Psoas muscle (tissue), 8 donors: Measurements from ENCODE around the gene AP5M1. TPM values are rescaled to one million over a fixed set of nuclear protein-coding genes. Genes with fewer than 3 reads are reported as not detected.

ENCODE experiments used
- ATAC-seq, 4 donors: fragments of 200-7000 bp; cut with Tn5 transposase; one replicate each; pipeline ENCODE4 v1.9.1; 2020; ENCODE audit warnings: moderate library complexity in 3 of 4, mild to moderate bottlenecking in 2 of 4
- DNase-seq, 2 donors: peaks; one replicate each; pipeline ENCODE4 v3.0.0-alpha.2; 2020
- H3K27ac ChIP-seq: fragments of 200-600 bp; one replicate; pipeline ENCODE4 v1.8.0; 2022
- H3K27me3 ChIP-seq, 3 donors: fragments of 200-600 bp in 1 of 3; one replicate each; pipeline versions ENCODE4 v1.6.1 to v1.8.0; 2013 to 2022; ENCODE audit warnings: low read length in 2 of 3, mild to moderate bottlenecking in 2 of 3, moderate library complexity in 1 of 3; ENCODE audit not compliant: insufficient read depth in 3 of 3
- H3K36me3 ChIP-seq, 2 donors: fragments of 200-600 bp in 1 of 2; one replicate each; pipeline versions ENCODE4 v1.6.1 to v1.8.0; 2013 to 2022; ENCODE audit warnings: low read depth in 1 of 2, mild to moderate bottlenecking in 1 of 2, moderate library complexity in 1 of 2; ENCODE audit not compliant: insufficient read depth in 1 of 2
- H3K4me1 ChIP-seq: fragments of 200-600 bp; one replicate; pipeline ENCODE4 v1.8.0; 2022
- H3K4me3 ChIP-seq: fragments of 200-600 bp; one replicate; pipeline ENCODE4 v1.8.0; 2022; ENCODE audit warnings: mild to moderate bottlenecking
- H3K9me3 ChIP-seq: fragments of 200-600 bp; one replicate; pipeline ENCODE4 v1.8.0; 2022
- WGBS, 3 donors: extraction: QIAGEN DNeasy Blood & Tissue Kit; methylation state at CpG; one replicate each; pipeline versions ENCODE4 v1.1.6 to v1.1.7; 2013; 5-methylcytosine and 5-hydroxymethylcytosine counted together
- intact Hi-C, 2 donors: fragments of 100-400 bp; cut with DNase I; formaldehyde crosslinking; loops; one replicate each; pipeline versions ENCODE4 v1.11.0 to v1.14.2; 2022
- polyA plus RNA-seq, 3 donors: library from polyadenylated mRNA; stranded (reverse); fragments of 200-250 nt; gene quantifications; one replicate each; pipeline ENCODE4 v1.2.3, GENCODE V29; 2013
- total RNA-seq, 4 donors: library from RNA; stranded (reverse); fragmentation: NEBNext Ultra II Directional in 2 of 4; extraction: Animal tissue kit (Norgen Biotek cat#: 25700) in 2 of 4; gene quantifications; one replicate each; pipeline versions ENCODE4 v1.2.1 to v1.2.4, GENCODE V29; 2021 to 2023
- TF ChIP-seq, protein P1 (sequence below): fragments of 200-600 bp; IDR thresholded peaks from one replicate; pipeline ENCODE4 v1.8.0; 2022; ENCODE audit warnings: antibody characterized with exemption
- donor health status: healthy with polysubstance abuse.
- donor health status: DM: no; HTN: no; CAD: no; lungs with moderate emphysema.
- donor health status: Bipolar disorder and iron deficiency.
- donor health status: healthy.
- donor health status: DM: yes; HTN: yes; CAD: no.
- donor health status: DM: no; HTN: no; CAD: no.
- donor health status: DM: no; HTN: no; CAD: no.
- donor health status: DM: yes; HTN: yes; CAD: no.

AP5M1 gene
- total and polyA plus RNA-seq, 7 donors = 11.7 to 64.0 (median 27.2) TPM

DNA sequence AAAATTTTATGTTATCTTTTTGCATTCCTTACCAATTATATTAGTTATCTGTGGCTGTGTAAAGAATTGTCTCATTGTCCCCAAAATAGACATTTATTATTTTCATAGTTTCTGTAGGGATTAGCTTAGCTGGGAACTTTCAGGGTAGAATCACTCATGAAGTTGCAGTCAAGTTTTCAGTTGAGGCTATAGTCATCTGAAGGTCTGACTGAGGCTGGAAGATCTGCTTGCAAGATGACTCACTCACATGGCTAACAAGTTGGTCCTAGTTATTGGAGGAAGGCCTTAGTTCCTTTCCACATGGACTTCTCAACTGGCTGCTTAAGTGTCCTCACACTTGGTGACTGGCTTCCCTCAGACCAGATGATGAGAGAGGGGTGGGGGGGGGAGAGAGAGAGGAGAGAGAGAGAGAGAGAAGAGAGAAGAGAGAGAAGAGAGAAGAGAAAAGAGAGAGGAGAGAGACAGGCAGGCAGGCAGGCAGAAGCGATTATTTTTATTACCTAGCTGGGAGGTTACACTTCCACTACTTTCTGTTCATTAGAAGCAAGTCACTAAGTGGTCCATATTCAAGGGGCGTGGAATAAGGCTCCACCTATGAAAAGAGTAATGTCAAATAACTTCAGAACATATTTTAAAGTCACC, 6.4 kb downstream of the AP5M1 start:
- DNase-seq (no peak), ATAC-seq (no peak)
- Histone ChIP-seq H3K36me3 (peaks cover 4 to 45% of the 10 kb centered on the region in 2 donors), H3K9me3 (no peaks in the 10 kb centered on the region), H3K27ac (no peak overlapping the region), H3K4me3 (no peak overlapping the region), H3K27me3 (no peaks in the 10 kb centered on the region), H3K4me1 (peaks cover 17% of the 10 kb centered on the region)
- intact Hi-C loops = no loop called here
- 89 to 98% (median 92%) methylated on average over 2 of the region's 2 CpGs for WGBS, 3 donors
- TF ChIP-seq, protein P1, sequence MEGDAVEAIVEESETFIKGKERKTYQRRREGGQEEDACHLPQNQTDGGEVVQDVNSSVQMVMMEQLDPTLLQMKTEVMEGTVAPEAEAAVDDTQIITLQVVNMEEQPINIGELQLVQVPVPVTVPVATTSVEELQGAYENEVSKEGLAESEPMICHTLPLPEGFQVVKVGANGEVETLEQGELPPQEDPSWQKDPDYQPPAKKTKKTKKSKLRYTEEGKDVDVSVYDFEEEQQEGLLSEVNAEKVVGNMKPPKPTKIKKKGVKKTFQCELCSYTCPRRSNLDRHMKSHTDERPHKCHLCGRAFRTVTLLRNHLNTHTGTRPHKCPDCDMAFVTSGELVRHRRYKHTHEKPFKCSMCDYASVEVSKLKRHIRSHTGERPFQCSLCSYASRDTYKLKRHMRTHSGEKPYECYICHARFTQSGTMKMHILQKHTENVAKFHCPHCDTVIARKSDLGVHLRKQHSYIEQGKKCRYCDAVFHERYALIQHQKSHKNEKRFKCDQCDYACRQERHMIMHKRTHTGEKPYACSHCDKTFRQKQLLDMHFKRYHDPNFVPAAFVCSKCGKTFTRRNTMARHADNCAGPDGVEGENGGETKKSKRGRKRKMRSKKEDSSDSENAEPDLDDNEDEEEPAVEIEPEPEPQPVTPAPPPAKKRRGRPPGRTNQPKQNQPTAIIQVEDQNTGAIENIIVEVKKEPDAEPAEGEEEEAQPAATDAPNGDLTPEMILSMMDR = no peak

DNA sequence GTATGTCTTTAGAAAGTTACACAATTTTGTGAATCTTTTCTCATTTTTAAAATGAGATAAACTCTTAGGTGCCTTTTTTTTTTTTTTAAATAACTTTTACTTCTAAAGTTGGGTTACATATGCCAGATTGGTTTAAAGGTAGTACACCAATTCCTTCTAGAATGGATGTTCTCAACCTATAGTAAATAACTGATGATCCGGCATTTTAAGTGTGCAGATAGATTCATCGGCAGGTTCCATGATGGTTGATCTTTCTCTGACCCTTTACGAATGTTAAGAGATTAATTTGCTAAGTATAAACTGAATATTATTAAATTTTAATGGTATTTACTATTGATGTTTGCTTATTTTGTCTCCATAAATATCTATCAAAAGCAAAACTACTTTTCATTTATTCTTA, 8.3 kb downstream of the AP5M1 start:
- Histone ChIP-seq H3K36me3 (peaks cover 4 to 63% of the 10 kb centered on the region in 2 donors), H3K27me3 (no peaks in the 10 kb centered on the region), H3K4me1 (no peaks in the 10 kb centered on the region), H3K9me3 (no peaks in the 10 kb centered on the region), H3K27ac (no peak overlapping the region), H3K4me3 (no peak overlapping the region)
- intact Hi-C loops = no loop called here
- WGBS, 3 donors = 99 to 100% (median 99%) methylated on average over 3 of the region's 3 CpGs
- DNase-seq (no peak), ATAC-seq (no peak)
- TF ChIP-seq, protein P1 = no peak

DNA sequence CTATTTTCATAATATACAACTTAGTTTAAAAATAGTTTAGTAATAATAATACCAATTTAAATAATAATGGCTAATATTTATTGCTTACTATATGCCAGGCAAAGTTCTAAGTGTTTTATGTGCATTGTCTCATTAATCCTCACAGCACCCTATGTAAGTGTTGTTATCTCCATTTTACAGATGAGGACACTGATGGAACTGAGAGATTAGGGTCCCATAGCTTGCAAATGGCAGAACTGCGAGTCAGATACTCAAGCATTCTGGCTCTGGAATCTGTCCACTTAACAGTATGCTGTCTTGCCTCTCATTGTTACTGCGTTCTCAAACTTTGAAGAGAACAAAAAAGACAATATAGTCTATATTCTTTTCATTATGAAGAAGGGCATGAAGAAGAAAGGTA, 19.0 kb downstream of the AP5M1 start:
- Histone ChIP-seq H3K9me3 (no peaks in the 10 kb centered on the region), H3K27me3 (no peaks in the 10 kb centered on the region), H3K27ac (no peak overlapping the region), H3K4me3 (no peak overlapping the region), H3K4me1 (no peaks in the 10 kb centered on the region), H3K36me3 (peaks cover 2 to 89% of the 10 kb centered on the region in 2 donors)
- intact Hi-C loops = loop anchor here in 1 of 2 donors (10.0 kb wide), 1 partner anchor 53 kb away; no protein-coding TSS in a partner anchor
- 85 to 96% (median 88%) methylated on average over 2 of the region's 2 CpGs for WGBS, 3 donors
- ATAC-seq = no peak
- TF ChIP-seq, protein P1 = no peak
- DNase-seq = no peak

DNA sequence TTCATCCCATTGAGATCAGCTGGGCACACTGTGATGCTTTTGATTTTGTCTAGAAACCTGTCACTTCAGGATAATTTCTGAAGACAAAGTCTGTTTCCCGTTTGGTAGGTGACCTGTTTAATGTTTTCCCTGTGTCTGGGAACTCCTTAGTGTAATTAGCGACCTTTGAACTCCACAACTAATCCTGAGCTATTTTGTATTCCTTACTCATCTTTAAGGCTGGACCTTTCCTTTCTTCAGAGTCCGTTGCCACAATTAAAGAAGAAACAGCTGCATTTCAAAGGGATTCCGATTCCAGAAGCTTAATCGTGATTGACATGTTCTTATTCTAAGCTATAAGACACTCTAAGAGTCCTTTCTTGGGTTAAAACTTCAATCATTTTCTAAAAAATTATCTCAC, 22.0 kb downstream of the AP5M1 start:
- Histone ChIP-seq H3K4me1 (no peaks in the 10 kb centered on the region), H3K9me3 (no peaks in the 10 kb centered on the region), H3K27me3 (no peaks in the 10 kb centered on the region), H3K4me3 (no peak overlapping the region), H3K27ac (no peak overlapping the region), H3K36me3 (peaks cover 2 to 71% of the 10 kb centered on the region in 2 donors)
- DNase-seq (no peak), ATAC-seq (no peak)
- TF ChIP-seq, protein P1 = no peak
- 70 to 85% (median 75%) methylated on average over 5 of the region's 5 CpGs for WGBS, 3 donors
- intact Hi-C loops = no loop called here
